CD1c-positive myeloid dendritic cell (primary cell): ENCODE data around the gene GPN1.
"Not testable (repeated sequence)": the region's sequence is repeated elsewhere in the genome, so short reads cannot be mapped to it uniquely, and the experiment has no call there.

ENCODE experiments used
- DNase-seq: peaks from one replicate; pipeline ENCODE4 v3.0.0-alpha.2; 2016; ENCODE audit errors: extremely low spot score

Gene GPN1

DNA sequence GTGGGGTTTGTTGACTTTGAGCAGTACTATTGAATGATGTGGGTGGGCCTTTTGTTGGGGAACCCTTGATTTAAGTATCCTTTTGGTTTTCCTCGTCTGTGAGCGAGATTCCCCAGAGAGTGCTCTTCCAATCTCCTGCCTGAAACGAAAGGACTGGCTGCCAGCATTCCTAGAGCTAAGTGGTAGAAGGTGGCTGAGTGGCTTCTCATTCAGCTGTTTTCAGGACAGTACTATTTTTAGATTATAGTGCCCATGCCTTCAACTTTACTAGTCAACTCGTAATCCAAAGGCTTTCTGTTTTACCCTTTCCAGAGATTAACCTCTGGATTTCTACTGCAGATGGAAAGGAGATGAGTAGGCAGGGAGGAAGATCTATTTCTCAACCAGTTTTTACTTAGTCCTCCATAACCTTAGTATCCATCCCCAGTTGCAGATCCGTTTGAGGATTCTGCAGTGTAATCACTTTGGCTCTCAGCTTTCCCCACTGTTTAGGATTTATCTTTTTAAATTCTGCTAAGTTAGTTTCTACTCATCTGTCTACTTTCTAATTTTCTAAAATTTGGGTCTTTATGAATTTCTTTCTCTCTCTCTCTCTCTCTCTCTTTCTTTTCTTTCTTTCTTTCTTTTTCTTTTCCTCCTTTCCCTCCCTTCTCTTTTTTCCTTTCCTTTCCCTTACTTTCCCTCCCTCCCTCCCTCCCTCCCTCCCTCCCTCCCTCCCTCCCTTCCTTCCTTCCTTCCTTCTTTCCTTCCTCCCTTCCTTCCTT, 44.1 kb downstream of the GPN1 start:
- no peak for DNase-seq

DNA sequence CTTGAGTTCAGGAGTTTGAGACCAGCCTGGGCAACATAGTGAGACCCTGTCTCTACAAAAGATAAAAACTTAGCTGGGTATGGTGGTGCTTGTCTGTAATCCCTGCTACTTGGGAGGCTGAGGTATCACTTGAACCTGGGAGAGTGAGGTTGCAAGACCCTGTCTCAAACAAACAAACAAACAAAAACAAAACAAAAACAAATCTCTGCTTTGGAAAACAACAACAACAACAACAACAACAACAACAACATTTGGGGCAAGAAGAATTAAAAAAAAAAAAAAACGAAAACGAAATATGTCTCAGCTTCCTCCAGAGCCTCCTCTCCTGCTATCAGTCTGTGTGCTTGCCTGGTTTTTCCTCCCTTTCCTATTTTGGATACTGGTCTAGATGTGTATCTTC, 51.7 kb downstream of the GPN1 start:
- DNase-seq, result no peak

DNA sequence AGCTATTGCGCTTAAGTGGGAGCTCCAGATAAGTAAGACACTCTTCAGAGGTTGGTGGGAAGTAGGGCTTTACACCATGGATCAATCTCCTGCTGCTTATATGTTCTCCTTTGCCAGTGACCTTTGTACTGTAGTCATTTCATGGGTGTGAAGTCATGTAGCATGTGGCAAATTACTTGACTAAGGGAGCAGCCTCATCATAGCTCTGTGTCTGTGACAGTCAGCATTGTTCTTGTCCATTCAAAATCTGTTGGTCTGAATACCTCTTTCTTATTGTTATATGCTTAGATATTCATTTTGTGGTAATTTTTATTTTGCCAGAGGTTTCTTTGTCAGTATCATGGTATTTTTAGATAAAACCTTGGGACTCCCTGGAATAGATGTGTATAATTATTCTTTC, 53.0 kb downstream of the GPN1 start:
- peak; percentile 6 for DNase-seq

DNA sequence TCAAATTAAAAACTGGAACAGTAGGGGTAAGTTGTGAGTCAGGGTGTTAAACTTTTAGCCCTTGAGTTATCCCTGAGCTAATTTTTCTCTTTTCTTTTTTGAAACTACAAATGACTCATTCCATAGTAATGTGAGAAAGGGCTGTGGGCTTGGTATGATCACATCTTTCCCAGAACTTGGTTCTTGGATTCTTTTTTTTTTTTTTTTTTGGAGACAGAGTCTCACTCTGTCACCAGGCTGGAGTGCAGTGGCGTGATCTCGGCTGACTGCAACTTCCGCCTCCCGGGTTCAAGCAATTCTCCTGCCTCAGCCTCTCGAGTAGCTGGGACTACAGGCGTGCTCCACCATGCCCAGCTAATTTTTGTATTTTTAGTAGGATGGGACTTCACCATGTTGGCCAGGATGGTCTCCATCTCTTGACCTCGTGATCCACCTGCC, 53.5 kb downstream of the GPN1 start:
- peak; percentile 54 for DNase-seq

DNA sequence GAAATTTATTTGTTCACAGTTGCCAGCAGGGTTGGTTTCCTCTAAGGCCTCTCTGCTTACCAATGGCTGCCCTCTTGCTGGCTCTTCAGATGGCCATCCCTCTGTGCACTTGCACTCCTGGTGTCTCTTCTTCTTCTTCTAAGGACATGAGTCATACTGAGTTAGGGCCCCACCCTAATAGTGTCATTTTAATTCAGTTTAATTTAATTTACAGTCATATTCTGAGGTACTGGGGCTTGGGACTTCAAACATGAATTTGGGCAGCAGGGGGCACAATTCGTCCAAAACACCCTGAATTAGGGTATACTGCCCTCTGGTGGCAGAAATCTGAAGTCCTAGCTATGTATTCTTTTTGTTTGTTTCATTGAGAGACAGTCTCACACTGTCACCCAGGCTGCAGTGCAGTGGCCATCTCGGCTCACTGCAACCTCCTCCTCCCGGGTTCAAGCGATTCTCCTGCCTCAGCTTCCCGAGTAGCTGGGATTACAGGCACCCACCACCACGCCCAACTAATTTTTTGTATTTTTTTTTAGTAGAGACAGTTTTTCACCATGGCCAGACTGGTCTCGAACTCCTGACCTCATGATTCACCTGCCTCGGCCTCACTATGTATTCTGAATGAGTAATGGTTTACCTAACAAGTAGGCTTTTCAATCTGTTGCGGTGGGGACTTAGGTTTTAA, 54.7 kb downstream of the GPN1 start:
- peak; percentile 97 for DNase-seq

DNA sequence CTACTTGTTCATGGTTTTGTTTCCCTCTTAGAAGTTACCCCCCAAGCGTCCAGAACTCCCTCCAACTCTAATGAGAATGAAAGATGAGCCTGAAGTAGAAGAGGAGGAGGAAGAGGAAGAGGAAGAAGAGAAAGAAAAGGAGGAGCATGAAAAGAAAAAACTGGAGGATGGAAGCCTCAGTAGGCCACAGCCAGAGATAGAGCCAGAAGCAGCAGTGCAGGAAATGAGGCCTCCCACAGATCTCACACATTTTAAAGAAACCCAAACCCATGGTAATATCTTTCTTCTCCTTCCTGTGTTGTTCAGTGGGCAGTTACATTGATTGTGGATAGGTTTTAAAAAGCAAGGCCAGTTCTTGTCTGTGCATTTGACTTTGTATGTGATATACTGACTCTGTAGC, 56.2 kb downstream of the GPN1 start:
- not testable (repeated sequence) for DNase-seq

DNA sequence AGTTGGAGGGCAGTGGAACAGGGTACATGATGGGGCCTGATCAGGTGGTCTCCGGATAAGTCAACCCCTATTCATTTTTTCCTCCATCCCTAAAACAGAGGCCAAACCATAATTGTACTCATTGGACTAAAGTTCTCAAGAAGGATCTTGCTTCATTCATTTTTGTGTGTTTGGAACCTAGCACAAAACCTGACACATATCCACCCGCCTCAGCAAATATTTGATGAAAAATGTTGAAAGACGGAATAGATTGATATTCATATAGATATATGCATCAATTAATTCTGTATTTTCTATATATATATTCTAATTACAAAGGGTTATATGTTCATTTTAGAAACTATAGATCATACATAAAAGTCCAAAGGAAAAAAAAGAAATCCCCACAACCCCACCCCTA, 56.7 kb downstream of the GPN1 start:
- no peak for DNase-seq

DNA sequence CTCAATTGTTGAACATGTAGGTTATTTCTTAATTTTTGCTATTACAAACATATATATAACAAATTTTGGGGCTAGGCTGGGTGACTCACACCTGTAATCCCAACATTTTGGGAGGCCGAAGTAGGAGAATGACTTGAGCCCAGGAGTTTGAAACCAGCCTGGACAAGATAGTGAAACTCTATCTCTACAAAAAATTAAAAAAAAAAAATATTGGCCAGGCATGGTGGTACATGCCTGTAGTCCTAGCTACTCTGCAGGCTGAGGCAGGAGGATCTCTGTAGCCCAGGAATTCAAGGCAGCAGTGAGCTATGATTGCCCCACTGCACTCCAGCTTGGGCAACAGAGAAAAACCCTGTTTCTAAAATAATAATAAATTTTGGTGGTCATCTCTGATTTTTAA, 58.4 kb downstream of the GPN1 start:
- no peak for DNase-seq

DNA sequence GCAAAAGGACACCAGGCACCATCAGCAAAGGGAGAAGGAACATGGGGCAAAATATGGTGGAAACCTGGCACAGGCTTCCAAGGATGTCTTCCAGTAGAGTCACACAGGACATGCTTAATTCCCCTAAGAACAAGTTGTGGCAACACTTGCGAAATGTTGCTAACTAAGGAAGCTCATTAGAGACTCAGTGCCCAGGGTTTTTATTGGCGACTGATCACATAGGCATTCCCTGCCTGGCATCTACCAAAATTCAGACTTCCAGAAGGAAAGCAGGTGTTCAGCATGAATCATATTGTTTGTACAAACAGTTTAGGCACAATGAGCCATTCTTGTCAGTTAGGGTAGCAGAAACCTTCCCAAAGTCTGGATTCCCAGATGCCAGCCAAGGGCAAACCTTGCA, 60.6 kb downstream of the GPN1 start:
- DNase-seq, result no peak

DNA sequence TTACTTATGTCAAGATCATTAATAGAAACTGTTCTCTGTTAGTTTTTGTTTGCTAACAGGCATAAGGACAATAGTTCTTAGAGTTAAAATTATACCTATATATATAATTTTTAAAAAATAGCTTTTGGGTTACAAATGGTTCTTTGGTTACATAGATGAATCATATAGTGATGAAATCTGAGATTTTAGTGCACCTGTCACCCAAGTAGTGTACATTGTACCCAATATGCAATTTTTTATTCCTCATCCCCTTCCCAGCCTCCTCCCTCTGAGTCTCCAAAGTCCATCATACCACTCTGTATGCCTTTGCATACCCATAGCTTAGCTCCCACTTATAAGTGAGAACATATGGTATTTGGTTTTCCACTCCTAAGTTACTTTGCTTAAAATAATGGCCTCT, 61.2 kb downstream of the GPN1 start:
- DNase-seq, result no peak

DNA sequence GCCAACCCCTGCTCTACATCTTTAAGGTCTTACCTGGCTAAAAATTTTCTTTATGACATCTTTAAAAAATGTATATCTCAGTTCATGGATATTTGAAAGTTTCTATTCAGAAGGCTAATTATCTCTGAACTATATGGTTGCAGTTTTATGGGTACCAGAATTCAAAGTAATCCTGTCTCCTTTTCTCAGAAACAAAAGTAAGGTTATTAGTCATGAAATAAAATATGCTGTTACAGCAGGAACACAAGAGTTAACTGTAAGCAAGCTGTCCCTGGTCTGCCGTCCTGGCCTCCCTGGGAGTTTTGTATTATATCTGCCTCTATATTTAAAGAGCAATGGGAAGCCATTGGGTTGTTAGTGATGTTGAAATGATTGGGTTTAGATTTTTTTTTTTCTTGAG, 68.8 kb downstream of the GPN1 start:
- DNase-seq, result no peak
